Mucosa of stomach (tissue), 1 donor: Measurements from ENCODE around the gene SRC.

ENCODE experiments used
- H3K27me3 ChIP-seq: one replicate; pipeline ENCODE4 v1.7.0; 2013; ENCODE audit warnings: mild to moderate bottlenecking, low read length; ENCODE audit not compliant: control insufficient read depth, insufficient read depth
- H3K36me3 ChIP-seq: one replicate; pipeline ENCODE4 v1.7.0; 2013; ENCODE audit warnings: low read length; ENCODE audit not compliant: control insufficient read depth, insufficient read depth
- H3K4me1 ChIP-seq: one replicate; pipeline ENCODE4 v1.7.0; 2013; ENCODE audit warnings: mild to moderate bottlenecking, low read length; ENCODE audit not compliant: control insufficient read depth, insufficient read depth
- H3K4me3 ChIP-seq: one replicate; pipeline ENCODE4 v1.7.0; 2013; ENCODE audit warnings: low read length
- H3K9ac ChIP-seq: one replicate; pipeline ENCODE4 v1.7.0; 2013; ENCODE audit warnings: mild to moderate bottlenecking, low read length, moderate library complexity
- H3K9me3 ChIP-seq: one replicate; pipeline ENCODE4 v1.7.0; 2013; ENCODE audit warnings: mild to moderate bottlenecking, low read length, moderate library complexity; ENCODE audit not compliant: control insufficient read depth
- donor health status: Pancreatic carcinoma.

Gene SRC

GRCh38 chr20:37386505-37387251 is 40.7 kb downstream of the SRC start:
- Histone ChIP-seq H3K9ac (no peak overlapping the region), H3K4me1 (peaks cover 30% of the 10 kb centered on the region), H3K36me3 (peaks cover 28% of the 10 kb centered on the region), H3K27me3 (peaks cover 3% of the 10 kb centered on the region), H3K9me3 (no peaks in the 10 kb centered on the region), H3K4me3 (no peak overlapping the region)

DNA sequence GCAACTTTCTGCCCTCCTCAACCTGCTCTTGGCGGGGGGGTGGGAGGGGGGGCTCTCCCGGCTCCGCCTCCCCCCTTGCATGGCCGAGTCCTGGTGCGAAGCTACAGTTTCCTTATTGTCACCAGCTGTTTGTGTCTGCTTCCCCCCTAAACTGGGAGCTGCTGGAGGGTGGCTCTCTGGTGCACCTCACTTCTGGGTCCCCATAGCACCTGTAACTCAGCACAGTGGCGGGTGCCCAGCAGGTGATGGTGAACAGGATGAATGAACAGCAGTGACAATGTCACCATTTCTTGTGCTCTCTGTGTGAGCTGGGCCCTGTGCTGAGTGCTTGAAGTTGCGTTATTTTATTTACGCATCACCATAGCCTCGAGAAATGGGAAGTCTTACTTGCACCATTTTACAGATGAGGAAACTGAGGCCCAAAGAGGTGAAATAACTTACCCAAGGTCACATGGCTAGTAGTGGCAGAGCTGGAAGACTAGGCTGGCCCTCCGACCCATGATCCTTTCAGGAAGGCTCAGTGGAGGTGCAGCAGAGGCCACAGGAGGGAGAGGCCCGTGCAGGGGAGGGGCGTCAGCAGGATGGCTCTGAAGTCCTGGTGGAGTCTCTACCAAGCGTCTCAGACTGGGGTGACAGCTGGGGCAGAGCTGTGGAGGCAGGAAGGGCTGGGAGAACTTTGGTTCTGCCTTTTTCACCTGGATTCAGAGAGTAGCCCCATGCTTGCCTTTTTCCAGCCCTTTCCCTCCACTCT is 41.8 kb downstream of the SRC start:
- Histone ChIP-seq H3K9me3 (no peaks in the 10 kb centered on the region), H3K4me1 (peaks cover 20% of the 10 kb centered on the region), H3K4me3 (no peak overlapping the region), H3K36me3 (peaks cover 27% of the 10 kb centered on the region), H3K27me3 (peaks cover 3% of the 10 kb centered on the region), H3K9ac (no peak overlapping the region)

GRCh38 chr20:37388831-37389230 is 42.9 kb downstream of the SRC start:
- Histone ChIP-seq H3K4me3 (no peak overlapping the region), H3K9ac (no peak overlapping the region), H3K9me3 (no peaks in the 10 kb centered on the region), H3K36me3 (peaks cover 28% of the 10 kb centered on the region), H3K4me1 (peaks cover 8% of the 10 kb centered on the region), H3K27me3 (peaks cover 3% of the 10 kb centered on the region)

DNA sequence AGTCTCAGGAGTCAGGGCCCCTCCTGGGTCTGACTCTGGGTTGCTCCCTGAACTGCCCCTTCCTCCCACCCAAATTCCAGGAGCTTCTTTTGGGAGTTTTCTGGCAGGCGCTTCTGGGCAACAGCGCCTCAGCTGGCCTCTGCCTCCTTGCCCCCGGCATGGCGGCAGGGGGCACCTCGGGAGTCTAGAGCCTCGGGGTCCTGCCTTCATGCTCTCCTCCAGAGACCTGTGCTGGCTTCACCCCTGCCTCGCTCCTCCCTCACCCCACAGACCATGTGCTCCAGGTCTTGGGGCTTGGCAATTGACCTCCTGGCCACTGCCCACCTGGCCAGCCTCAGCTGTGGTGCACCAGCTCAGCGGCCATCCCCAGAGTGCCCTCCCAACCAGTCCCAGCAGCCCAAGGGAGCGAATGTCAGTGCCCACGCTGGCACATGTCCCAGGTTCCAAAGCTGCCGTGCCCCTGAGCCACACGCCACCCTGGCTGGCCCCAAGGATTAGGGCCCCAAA is 43.4 kb downstream of the SRC start:
- Histone ChIP-seq H3K9ac (no peak overlapping the region), H3K27me3 (peaks cover 3% of the 10 kb centered on the region), H3K9me3 (no peaks in the 10 kb centered on the region), H3K4me1 (peaks cover 7% of the 10 kb centered on the region), H3K36me3 (peaks cover 33% of the 10 kb centered on the region), H3K4me3 (no peak overlapping the region)

DNA sequence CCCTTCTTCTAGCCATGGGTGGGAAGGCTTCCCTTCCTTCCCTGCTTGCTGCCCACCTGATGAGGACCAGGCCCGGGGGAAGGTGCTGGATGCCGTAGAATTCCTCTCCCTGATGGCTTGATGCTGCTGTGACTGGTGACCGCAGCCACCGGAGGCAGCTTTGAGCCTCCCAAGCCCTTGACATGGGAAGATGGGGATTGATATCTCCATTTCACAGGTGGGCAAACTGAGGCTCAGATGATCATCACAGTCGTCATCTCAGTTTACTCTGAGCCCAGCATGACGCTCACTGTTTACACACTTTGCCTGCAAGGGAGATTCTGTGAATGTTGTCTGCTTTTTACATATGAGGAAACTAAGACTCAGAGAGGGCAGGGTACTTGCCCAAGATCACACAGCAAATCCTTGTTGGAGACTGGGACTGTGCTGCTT is 43.9 kb downstream of the SRC start:
- Histone ChIP-seq H3K4me1 (peaks cover 2% of the 10 kb centered on the region), H3K27me3 (peaks cover 3% of the 10 kb centered on the region), H3K9ac (no peak overlapping the region), H3K36me3 (peaks cover 38% of the 10 kb centered on the region), H3K9me3 (no peaks in the 10 kb centered on the region), H3K4me3 (no peak overlapping the region)

DNA sequence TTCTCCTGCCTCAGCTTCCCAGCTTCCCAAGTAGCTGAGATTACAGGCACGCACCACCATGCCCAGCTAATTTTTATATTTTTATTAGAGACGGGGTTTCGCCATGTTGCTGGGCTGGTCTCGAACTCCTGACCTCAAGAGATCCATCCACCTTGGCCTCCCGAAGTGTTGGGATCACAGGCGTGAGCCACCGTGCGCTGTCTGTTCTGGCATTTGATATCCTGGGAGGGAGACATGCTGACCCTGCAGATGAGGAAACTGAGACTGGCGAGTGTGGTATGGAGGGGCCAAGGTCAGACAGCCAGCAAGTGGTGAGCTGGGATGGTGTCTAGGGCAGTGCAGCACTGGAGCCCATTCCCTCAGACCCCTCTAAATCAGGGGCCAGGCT is 44.6 kb downstream of the SRC start:
- Histone ChIP-seq H3K4me1 (peaks cover 6% of the 10 kb centered on the region), H3K36me3 (peaks cover 41% of the 10 kb centered on the region), H3K4me3 (no peak overlapping the region), H3K9me3 (no peaks in the 10 kb centered on the region), H3K9ac (no peak overlapping the region), H3K27me3 (peaks cover 3% of the 10 kb centered on the region)

- peaks cover 36% of the 10 kb centered on the region for H3K36me3 ChIP-seq
Observed at GRCh38 chr20:37390891-37391525, 45.1 kb downstream of the SRC start.

DNA sequence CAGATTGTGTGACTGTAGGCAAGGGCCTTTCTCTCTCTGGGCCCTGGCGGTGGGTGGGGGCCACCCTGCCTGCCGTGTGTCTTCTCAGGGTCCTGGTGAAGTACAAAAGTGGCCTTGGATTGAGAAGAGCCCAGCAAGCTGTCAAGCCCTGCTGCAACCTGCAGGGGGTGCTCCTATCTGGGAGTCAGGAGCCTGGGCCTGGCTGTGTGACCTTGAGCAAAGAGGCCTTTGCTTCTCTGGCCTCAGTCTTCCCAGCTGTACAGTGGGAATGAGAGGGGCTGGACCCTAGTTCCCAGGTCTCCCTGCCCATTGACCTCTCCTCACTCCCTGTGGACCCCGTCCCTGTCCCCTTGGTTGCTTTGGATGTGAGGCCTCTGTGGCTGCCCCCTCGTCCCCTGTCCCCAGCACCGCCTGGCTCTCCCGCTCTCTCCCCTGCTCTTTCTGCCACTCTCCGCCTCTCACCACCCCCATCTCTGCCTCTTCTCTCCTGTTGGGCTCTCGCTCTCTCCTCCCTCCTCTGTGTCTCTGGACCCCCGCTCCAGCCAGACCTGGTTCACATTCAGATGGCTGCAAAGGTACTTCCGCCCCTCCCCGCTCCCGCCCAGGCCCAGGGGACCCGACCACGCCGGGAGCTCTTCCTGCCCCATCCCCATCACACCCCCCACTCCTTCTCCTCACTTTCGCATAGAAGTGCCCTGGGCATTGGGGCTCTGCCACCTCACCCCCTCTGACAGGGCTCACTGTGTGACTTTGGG is 46.7 kb downstream of the SRC start:
- no peaks in the 10 kb centered on the region for H3K9me3 ChIP-seq
- H3K27me3 ChIP-seq, result no peaks in the 10 kb centered on the region
- H3K36me3 ChIP-seq, result peaks cover 33% of the 10 kb centered on the region
- peaks cover 14% of the 10 kb centered on the region for H3K4me1 ChIP-seq
- H3K9ac ChIP-seq, result no peak overlapping the region
- no peak overlapping the region for H3K4me3 ChIP-seq

More at GRCh38 chr20:37390891-37391525, 45.1 kb downstream of the SRC start:
- Histone ChIP-seq H3K4me1 (peaks cover 11% of the 10 kb centered on the region), H3K9me3 (no peaks in the 10 kb centered on the region), H3K4me3 (no peak overlapping the region), H3K9ac (no peak overlapping the region), H3K27me3 (peaks cover 3% of the 10 kb centered on the region)

DNA sequence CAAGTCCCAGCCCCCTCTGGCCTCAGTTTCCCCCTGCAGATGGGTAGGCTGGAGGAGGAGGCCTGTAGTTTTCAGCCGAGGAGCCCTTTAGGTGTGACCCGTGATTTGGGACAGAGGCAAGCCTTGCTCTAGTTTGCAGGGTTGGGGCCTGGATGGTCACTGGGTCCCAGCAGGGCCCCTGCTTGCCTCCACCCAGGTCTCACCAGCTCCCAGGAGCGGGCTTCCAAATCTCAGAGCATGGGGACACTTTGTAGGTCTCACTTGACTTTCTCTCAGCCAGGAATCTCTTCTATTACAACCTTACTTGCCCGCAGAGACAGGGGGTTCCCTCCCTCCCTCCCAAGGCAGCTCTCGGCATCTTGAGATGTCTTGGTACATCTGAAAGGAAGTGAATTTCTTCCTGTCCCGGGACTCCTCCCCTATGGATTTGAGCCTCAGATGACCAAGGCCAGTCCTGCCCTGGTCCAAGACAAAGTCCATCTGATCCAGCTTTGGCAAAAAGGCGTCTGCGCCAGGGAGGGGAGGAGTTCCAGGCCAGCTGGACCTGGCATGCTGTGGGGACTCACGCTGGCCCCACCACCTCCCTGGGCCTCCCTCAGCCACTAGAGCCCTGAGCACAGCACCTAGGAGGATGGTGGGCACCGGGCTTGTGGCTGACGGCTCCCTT is 47.4 kb downstream of the SRC start:
- no peak overlapping the region for H3K4me3 ChIP-seq
- H3K9me3 ChIP-seq, result no peaks in the 10 kb centered on the region
- no peak overlapping the region for H3K9ac ChIP-seq
- H3K36me3 ChIP-seq, result peaks cover 36% of the 10 kb centered on the region
- H3K27me3 ChIP-seq, result no peaks in the 10 kb centered on the region
- H3K4me1 ChIP-seq, result peaks cover 14% of the 10 kb centered on the region

- H3K27me3 ChIP-seq, result no peaks in the 10 kb centered on the region
- H3K4me3 ChIP-seq, result no peak overlapping the region
- peaks cover 14% of the 10 kb centered on the region for H3K4me1 ChIP-seq
- H3K36me3 ChIP-seq, result peaks cover 43% of the 10 kb centered on the region
- H3K9ac ChIP-seq, result no peak overlapping the region
- H3K9me3 ChIP-seq, result no peaks in the 10 kb centered on the region
Observed at GRCh38 chr20:37393863-37394542, 48.1 kb downstream of the SRC start.
